Smooth muscle cell (in vitro differentiated cells): ENCODE data around the gene KLHL6. TPM values are rescaled to one million over a fixed set of nuclear protein-coding genes. Genes with fewer than 3 reads are reported as not detected.

Source experiments
- DNase-seq: peaks from one replicate; lab custom pipeline; 2025; ENCODE audit not compliant: unreplicated experiment; lab: John Stamatoyannopoulos, UW
- H2AFZ ChIP-seq: fragments of 200-600 bp; sonication (generic); 2 replicates; pipeline ENCODE4 v1.6.0; 2016; ENCODE audit warnings: antibody characterized with exemption, low read depth, mild to moderate bottlenecking
- H3F3A ChIP-seq: fragments of 200-600 bp; sonication (generic); 2 replicates; pipeline ENCODE4 v1.6.0; 2017; ENCODE audit warnings: antibody characterized with exemption, low read depth
- H3K27ac ChIP-seq: fragments of 200-600 bp; sonication (generic); 2 replicates; pipeline ENCODE4 v1.5.1; 2016; ENCODE audit warnings: low read depth, mild to moderate bottlenecking
- H3K27me3 ChIP-seq: fragments of 200-600 bp; sonication (generic); 2 replicates; pipeline ENCODE4 v1.6.1; 2016; ENCODE audit warnings: low read depth, mild to moderate bottlenecking
- H3K36me3 ChIP-seq: fragments of 200-600 bp; sonication (generic); 2 replicates; pipeline ENCODE4 v1.5.1; 2016; ENCODE audit warnings: low read depth
- H3K4me1 ChIP-seq: fragments of 200-600 bp; sonication (generic); 2 replicates; pipeline ENCODE4 v1.5.1; 2016; ENCODE audit warnings: low read depth
- H3K4me2 ChIP-seq: fragments of 200-600 bp; sonication (generic); 2 replicates; pipeline ENCODE4 v1.6.0; 2016; ENCODE audit warnings: mild to moderate bottlenecking
- H3K4me3 ChIP-seq: fragments of 200-600 bp; sonication (generic); 2 replicates; pipeline ENCODE4 v1.5.1; 2016; ENCODE audit warnings: mild to moderate bottlenecking
- H3K79me2 ChIP-seq: fragments of 200-600 bp; sonication (generic); 2 replicates; pipeline ENCODE4 v1.6.0; 2016; ENCODE audit warnings: low read depth, mild to moderate bottlenecking
- H3K9ac ChIP-seq: fragments of 200-600 bp; sonication (generic); 2 replicates; pipeline ENCODE4 v1.6.0; 2016; ENCODE audit warnings: low read depth
- H3K9me3 ChIP-seq: fragments of 200-600 bp; sonication (generic); replicated peaks from 2 replicates; pipeline ENCODE4 v1.5.1; 2016; ENCODE audit warnings: low read depth
- H4K20me1 ChIP-seq: fragments of 200-600 bp; sonication (generic); 2 replicates; pipeline ENCODE4 v1.6.0; 2016; ENCODE audit warnings: low read depth
- WGBS: methylation state at CpG from one replicate; pipeline ENCODE4 v1.1.7; 2016; ENCODE audit warnings: low lambda C conversion rate; 5-methylcytosine and 5-hydroxymethylcytosine counted together
- polyA plus RNA-seq: library from polyadenylated mRNA; unstranded; fragments of >200 nt; fragmentation: Nextera tagmentation; extraction: Ambion mirVana; gene quantifications from 2 replicates; pipeline ENCODE4 v1.2.1, GENCODE V29; 2016
- total RNA-seq: library from RNA; depleted of rRNA; stranded (reverse); fragments of >200 nt; gene quantifications from 2 replicates; pipeline ENCODE4 v1.2.3, GENCODE V29; 2014
- TF ChIP-seq, protein P1 (sequence below): fragments of 200-600 bp; sonication (generic); IDR thresholded peaks from 2 replicates; pipeline ENCODE4 v1.5.1; 2017; ENCODE audit warnings: borderline replicate concordance, mild to moderate bottlenecking, antibody characterized with exemption; ENCODE audit not compliant: insufficient read depth, poor library complexity, severe bottlenecking

The KLHL6 gene
- total and polyA plus RNA-seq, 2 experiments from 2014 or later = 0.22 TPM; not detected in 1

DNA sequence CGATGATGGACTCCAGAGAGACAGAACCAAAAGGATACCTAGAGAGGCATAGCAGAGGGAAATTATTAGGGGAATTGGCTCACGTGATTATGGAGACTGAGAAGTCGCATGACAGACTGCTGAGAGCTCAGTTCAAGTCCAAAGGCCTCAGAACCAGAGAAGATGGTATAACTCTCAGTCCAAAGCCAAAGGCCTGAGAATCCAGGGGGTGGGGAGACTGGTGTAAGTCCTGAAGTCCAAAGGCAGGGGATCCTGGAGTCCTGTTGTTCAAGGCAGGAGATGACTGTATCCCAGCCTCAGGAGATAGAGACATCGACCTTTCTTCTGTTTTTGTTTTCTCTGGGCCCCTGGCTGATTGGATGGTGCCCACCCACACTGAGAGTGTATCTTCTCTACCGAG lies 1.2 kb upstream of the KLHL6 start:
- no peaks in the 10 kb centered on the region for H3K36me3 ChIP-seq
- no peak overlapping the region for H3K4me3 ChIP-seq
- no peak overlapping the region for H3K4me2 ChIP-seq
- TF ChIP-seq, protein P1, sequence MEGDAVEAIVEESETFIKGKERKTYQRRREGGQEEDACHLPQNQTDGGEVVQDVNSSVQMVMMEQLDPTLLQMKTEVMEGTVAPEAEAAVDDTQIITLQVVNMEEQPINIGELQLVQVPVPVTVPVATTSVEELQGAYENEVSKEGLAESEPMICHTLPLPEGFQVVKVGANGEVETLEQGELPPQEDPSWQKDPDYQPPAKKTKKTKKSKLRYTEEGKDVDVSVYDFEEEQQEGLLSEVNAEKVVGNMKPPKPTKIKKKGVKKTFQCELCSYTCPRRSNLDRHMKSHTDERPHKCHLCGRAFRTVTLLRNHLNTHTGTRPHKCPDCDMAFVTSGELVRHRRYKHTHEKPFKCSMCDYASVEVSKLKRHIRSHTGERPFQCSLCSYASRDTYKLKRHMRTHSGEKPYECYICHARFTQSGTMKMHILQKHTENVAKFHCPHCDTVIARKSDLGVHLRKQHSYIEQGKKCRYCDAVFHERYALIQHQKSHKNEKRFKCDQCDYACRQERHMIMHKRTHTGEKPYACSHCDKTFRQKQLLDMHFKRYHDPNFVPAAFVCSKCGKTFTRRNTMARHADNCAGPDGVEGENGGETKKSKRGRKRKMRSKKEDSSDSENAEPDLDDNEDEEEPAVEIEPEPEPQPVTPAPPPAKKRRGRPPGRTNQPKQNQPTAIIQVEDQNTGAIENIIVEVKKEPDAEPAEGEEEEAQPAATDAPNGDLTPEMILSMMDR = no peak
- H3K4me1 ChIP-seq = no peaks in the 10 kb centered on the region
- no peaks in the 10 kb centered on the region for H3K27me3 ChIP-seq
- no peak overlapping the region for H2AFZ ChIP-seq
- WGBS = 86% methylated on average over 5 of the region's 5 CpGs
- no peak overlapping the region for H3K27ac ChIP-seq
- H3K9ac ChIP-seq = no peak overlapping the region
- no peaks in the 10 kb centered on the region for H3K79me2 ChIP-seq
- no peaks in the 10 kb centered on the region for H4K20me1 ChIP-seq
- no peaks in the 10 kb centered on the region for H3K9me3 ChIP-seq
- no peak for DNase-seq
- H3F3A ChIP-seq = no peaks in the 10 kb centered on the region

DNA sequence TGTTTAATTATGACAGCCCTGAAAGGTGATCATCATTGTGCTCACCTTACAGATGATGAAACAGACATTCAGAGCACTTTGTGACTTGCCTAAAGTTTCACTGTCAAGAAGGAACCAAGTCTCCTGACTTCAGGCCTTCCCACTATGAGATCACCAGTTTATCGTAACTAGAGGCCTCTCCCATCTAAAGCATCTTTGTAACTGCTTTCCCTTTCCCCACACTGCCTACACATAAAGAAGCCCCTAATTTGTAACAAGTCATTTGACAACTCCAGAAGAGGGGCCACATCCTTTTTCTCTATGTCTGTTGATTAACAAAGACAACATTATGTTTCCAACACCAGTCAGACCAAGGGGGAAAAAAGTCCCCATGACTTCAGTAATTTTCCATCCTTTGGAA lies 1.1 kb downstream of the KLHL6 start:
- H3K27me3 ChIP-seq = no peaks in the 10 kb centered on the region
- no peak overlapping the region for H2AFZ ChIP-seq
- H4K20me1 ChIP-seq = no peaks in the 10 kb centered on the region
- H3K36me3 ChIP-seq = no peaks in the 10 kb centered on the region
- H3K4me1 ChIP-seq = no peaks in the 10 kb centered on the region
- whole genome bisulfite sequencing = 14% methylated on average over 1 of the region's 1 CpG
- TF ChIP-seq, protein P1 = no peak
- H3K79me2 ChIP-seq = no peaks in the 10 kb centered on the region
- no peaks in the 10 kb centered on the region for H3F3A ChIP-seq
- no peak for DNase-seq
- no peak overlapping the region for H3K4me2 ChIP-seq
- H3K9me3 ChIP-seq = no peaks in the 10 kb centered on the region
- no peak overlapping the region for H3K27ac ChIP-seq
- H3K4me3 ChIP-seq = no peak overlapping the region
- no peak overlapping the region for H3K9ac ChIP-seq

DNA sequence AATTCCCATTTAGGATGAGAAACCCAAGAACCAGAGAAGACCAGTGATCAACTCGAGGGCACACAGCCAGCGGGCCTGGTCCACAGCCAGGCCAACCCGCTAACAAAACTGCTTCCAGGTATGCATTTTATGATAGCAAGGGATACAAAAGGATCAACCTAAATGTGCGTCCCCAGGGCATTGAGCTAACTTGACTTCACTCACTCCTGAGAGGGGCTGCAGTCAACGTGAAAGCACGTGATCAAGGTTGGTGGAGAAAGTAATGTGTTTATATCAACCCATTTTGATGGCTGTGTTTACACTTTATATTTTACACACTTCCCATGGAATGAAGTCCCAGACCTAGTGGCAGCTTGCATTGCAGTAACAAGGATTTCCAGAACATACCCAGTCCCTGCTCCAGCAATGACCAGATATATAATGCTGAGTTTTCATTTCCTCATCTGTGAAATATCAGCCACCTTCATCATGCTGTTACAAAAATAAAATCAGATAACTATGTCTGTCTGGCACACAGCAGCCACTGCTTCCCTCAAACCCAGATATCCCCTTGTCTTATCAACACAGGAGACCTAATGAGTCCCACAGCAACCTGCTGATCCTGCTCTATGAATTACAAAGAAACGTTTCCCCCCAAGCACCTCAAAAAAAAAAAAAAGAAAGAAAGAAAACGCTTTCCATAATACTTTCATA lies 2.0 kb downstream of the KLHL6 start:
- Histone ChIP-seq H3K9ac (no peak overlapping the region), H3K4me3 (no peak overlapping the region), H3K9me3 (no peaks in the 10 kb centered on the region), H2AFZ (no peak overlapping the region), H3F3A (peaks cover 7% of the 10 kb centered on the region), H4K20me1 (no peaks in the 10 kb centered on the region), H3K36me3 (no peaks in the 10 kb centered on the region), H3K4me1 (peaks cover 3% of the 10 kb centered on the region), H3K27me3 (no peaks in the 10 kb centered on the region), H3K4me2 (no peak overlapping the region), H3K27ac (no peak overlapping the region), H3K79me2 (no peaks in the 10 kb centered on the region)
- no peak for DNase-seq
- TF ChIP-seq, protein P1 = no peak
- 67% methylated on average over 8 of the region's 8 CpGs for WGBS

DNA sequence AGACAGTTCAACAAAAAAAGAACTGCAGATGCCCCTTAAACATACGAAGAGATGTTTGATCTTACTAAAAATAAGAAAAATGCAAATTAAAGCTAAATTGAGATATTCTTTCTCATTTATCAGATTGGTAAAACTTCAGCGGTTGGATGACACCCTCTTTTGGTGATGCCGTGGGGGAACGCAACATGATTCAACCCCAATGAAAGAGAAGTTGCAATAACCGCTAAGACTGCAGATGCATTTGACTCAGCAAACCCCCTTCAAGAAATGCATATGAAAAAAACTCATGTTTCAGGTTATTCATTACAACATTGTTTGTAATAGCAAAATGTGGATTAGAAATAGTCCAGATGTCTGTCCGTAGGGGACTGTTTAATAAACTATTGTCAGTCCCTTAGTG lies 3.6 kb downstream of the KLHL6 start:
- H3K4me2 ChIP-seq = no peak overlapping the region
- TF ChIP-seq, protein P1 = no peak
- H2AFZ ChIP-seq = no peak overlapping the region
- H3K9ac ChIP-seq = no peak overlapping the region
- WGBS = 97% methylated on average over 6 of the region's 6 CpGs
- no peak for DNase-seq
- no peak overlapping the region for H3K27ac ChIP-seq
- H3K4me1 ChIP-seq = peaks cover 10% of the 10 kb centered on the region
- no peaks in the 10 kb centered on the region for H3K9me3 ChIP-seq
- no peaks in the 10 kb centered on the region for H4K20me1 ChIP-seq
- H3K36me3 ChIP-seq = no peaks in the 10 kb centered on the region
- H3F3A ChIP-seq = peaks cover 8% of the 10 kb centered on the region
- H3K79me2 ChIP-seq = no peaks in the 10 kb centered on the region
- no peak overlapping the region for H3K4me3 ChIP-seq
- no peaks in the 10 kb centered on the region for H3K27me3 ChIP-seq
